Breast epithelium (tissue), 3 donors: ENCODE results near the gene PITPNM1.

Source experiments
- CTCF ChIP-seq, 3 donors: fragments of 450-650 bp; IDR thresholded peaks; one replicate each; pipeline ENCODE4 v1.5.1; 2016 to 2017; ENCODE audit warnings: antibody characterized with exemption in 3 of 3, mild to moderate bottlenecking in 3 of 3, moderate library complexity in 3 of 3
- POLR2A ChIP-seq: fragments of 450-650 bp; IDR thresholded peaks from one replicate; pipeline ENCODE4 v1.6.1; 2016; ENCODE audit warnings: antibody characterized with exemption, mild to moderate bottlenecking, moderate library complexity
- POLR2AphosphoS5 ChIP-seq, 3 donors: sonication (generic); formaldehyde crosslinking; IDR thresholded peaks; one replicate each; pipeline ENCODE4 v1.6.1; 2017; ENCODE audit warnings: antibody characterized with exemption in 3 of 3

- TF ChIP-seq CTCF (IDR thresholded peaks at IDR 0.05) (no peak), POLR2A (no peak), POLR2AphosphoS5 (IDR thresholded peaks at IDR 0.05) (no peak)
Observed at GRCh38 chr11:67458266-67458665, 46.9 kb downstream of the PITPNM1 start.
